Activated CD4-positive, alpha-beta T cell treated with anti-CD3 and anti-CD28 coated beads, Interleukin-2, amount 50 U/mL, for 16 hours (primary cell): ENCODE data around the gene SEBOX.
"Not testable (repeated sequence)": the region's sequence is repeated elsewhere in the genome, so short reads cannot be mapped to it uniquely, and the experiment has no call there.

Experiments used
- DNase-seq: peaks from one replicate; pipeline ENCODE4 v3.0.0-alpha.2; 2020

Gene SEBOX

DNA sequence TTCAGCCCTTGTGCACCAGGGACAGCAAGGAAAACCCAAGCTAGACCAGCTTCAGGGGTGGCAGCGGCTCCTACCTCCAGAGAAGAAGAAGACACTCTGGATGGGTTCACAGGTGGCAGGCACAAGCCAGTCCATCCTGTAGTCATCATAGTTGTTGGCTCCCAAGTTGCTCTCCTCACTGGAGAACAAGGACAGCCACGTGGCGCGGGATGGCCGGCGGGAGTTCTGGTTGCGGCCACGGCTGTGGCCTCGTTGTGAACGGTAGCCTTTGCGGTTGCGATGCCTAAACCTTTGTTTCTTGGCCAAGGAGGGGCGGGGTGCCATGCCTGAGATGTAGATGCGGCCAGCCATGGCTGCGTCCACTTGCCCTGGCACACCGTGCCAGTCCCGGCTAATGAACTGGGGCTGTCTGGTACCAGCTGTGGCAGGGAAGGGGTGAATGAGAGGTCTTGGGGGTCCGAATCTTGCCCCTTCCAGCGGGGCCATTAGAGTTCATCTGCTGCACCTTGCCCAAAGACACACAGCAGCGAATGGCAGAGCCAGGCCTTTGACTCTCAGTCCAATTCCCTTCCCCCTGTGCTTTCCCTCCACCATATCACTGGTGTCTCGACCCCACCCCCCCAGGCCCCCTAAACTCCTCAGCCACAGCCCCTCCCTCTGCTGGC, 2.8 kb upstream of the SEBOX start:
- no peak for DNase-seq

DNA sequence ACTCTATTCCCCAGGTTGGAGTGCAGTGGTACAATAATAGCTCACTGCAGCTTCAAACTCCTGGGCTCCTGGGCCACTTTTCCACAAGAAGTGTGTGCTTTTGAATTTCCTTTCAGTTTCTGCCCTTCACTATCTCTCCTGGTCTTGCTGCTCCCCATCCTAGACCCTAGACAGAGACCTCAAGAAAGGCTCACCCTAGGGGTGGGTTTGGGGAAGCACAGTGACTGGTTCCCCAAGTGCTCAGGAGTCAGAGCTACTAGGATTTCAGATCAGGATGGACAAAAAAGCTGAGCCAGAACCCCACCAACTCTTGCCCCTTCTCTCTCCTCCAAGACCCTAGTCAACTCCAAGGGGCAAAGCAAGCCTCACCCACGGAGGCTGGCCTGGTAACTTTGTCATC, 1.6 kb upstream of the SEBOX start:
- DNase-seq: no peak

DNA sequence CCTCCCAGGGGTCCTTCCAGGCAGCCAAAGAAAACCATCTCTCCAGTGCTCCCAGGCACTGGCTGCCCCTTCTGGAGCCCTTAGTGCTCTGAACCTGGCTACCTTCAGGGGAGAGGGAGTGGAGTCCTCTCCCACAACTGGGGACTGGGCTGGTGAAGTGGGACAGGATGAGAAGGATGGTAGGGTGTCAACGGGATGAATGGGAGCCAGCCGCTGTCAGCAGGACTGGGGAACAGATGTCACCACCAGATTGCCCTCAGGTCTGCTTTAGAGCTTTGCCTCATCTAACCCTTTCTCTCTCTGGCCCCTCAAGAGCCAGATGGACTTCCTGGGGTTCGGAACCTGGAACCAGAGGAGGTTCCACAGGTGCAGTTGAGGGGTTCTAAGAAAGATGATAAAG, 488 bp upstream of the SEBOX start:
- no peak for DNase-seq

DNA sequence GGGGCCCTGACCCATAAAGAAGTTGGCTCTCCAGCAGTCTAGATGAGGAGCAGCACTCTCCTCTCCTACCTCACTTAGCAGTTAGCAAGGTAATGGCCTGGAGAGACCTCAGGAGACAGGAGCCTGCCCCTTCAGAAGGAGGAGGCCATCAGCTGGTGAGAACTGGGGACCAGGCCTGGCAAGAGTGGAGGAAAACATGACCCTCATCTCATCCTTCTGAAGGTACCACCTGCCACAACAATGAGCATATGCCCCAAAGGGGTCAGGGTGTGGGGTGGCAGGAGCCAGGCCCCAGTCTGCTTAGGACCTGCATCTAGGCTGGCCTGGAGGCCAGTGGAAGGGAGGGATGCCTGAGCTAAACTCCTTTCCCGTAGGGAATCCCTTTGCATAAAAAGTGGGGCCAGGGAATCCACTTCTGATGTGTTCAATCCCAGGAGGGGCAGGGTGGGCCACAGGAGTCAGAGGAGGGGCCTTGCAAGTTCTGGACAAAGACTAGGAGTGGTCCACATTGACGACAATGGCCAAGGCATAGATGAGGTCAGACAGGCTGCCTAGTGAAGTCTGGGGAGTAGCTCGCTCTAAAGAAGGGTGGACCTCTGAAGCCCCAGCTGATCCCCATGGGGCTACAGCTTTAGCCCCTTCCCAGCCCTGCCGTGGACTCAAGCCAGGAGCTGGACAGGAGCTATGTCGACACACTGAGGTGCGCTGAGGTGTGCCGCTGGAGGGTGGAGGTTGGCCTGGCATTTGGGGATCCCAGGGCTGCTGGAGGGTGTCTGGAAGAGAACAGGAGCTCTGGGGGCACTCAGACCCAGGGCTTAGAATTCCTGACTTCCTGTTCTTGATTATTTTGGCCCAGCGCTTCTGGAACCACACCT, 986 bp downstream of the SEBOX start:
- no peak for DNase-seq

DNA sequence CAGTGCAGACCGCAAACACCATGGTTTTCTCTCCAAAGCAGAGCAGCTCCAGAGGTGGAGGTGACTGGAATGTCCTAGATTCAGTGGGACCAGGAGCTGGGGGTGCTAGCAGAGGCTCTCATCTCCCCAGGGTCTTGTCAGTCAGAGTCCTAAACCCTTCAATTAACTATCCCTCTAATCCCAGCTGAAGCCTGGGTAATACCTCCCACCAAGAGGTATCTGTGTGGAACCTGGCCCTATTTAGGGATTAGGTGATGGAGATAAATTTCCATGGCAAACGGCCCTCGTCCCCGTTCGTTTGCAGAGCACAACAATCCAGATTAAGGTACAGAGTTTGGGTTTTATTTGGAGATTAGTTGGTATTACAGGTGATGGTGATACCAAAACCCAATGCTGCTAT, 1.8 kb downstream of the SEBOX start:
- DNase-seq: no peak

DNA sequence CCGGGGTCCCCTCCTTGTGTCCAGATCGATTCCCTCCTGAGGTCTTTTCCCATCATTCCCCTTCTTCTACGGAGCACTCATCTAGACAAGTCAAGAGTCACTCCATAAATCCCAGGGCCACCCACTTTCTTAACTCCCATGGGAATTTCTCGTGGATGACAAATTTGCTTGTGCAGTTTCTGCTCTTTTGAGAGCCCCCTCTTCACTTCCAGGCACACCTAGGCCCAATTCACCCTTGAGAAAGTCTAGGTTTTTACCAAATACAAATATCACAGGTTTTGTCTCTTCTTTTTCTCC, 7.2 kb downstream of the SEBOX start:
- DNase-seq: no peak

DNA sequence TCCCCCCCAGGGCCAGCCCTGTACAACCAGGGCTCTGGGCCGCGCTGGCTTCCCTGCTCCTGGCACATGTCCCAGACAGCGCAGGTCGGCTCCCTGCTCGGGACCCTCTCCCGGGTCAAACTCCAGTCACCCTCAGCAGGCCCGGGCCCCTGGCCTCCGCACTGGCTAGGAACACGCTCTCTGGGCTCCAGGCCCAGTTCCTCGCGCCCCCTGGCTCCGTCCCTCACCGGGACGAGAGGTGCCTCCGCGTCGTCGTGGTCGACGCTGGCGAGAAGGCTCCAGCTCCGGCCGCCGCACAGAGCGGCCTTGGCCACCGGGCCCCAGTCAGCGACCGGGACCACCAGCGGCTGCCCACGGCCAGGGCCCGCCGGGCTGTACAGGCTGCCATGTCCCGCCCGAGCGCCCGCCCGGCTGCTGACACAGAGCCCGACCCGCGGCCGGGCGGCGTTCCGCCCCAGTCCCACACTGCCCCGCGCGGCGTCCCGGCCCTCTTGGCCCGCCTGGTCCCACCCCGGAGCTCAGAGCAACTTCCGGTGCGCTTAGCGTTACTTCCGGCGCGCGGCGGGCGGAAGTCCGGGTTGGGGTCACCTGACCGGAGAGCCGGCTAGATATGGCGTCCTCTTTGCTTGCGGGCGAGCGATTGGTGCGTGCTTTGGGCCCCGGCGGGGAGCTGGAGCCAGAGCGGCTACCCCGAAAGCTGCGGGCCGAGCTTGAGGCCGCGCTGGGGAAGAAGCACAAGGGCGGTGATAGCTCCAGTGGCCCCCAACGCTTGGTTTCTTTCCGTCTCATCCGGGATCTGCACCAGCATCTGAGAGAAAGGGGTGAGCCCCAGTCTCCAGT, 7.7 kb downstream of the SEBOX start, which contains the start of gene POLDIP2:
TSS of gene POLDIP2 (minus strand) at position 467 of the 840 bp plus-strand sequence. CDS start at position 388, 79 bp downstream.
- peak; percentile 98 for DNase-seq

DNA sequence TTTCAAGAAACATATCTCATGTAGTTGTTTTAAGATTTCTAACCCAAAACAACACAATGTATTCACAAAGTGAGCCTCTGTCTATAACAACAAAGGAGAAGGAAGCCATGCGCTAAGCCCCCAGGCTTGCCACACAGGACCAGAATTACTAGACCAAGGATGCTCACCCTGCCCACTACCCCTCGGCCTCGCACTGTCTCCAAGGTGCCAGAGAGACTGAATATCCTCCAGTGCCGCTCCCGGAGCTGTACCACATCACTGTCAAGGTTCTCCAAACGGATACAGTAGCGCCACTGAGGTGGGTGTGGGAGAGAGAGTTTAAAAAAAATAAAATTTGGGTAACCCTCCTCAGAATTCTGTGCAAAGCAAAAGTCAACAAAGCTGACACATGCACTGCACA, 14.7 kb downstream of the SEBOX start:
- no peak for DNase-seq

DNA sequence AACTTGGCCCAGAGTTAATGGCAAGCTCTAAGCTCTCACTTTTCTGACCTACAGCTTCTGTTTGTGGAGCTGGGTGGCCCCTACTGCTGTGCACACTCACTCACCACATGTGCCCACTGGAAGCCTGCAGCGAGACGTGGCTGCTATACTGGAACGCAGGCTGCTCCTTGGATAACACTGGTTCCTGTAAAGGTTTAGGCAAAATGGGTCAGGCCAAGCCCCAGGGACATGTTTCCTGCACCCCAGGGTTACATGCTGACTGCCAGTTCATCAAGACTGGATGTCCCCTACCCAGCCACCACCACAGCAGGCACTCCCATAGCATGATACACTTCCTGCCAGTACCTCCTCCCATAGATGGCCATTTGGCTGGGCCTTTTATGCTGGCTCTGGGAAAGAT, 16.0 kb downstream of the SEBOX start:
- no peak for DNase-seq

DNA sequence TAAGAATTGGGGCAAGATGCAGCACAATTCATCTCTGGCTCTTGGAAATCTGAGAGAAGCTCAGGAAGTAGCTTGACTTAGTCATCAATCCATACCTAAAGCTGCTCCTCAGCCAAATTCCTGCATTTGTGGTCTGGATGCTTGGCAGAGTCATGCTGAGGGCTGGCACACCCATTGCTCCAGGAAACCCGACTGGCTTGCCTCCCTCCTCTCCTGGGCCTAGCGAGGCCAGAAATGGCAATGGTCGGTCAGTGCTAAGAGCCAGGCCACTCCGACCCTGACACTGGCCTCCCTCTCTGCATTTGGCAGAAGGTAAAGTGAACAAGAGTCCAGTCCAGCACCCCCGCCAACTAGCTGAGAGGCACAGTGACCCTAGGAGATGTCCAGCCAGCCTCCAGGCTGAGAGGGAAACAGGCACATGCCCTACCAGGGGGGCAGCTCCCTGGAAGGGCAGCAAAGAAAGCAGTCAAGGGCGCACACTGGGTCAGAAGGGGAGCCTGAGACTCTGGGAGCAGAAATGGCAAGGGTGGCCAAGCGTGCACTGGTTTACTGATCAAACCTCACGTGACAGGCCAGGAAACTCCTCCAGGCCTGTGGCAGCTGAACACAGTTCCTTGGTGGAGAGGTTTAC, 17.6 kb downstream of the SEBOX start:
- no peak for DNase-seq

DNA sequence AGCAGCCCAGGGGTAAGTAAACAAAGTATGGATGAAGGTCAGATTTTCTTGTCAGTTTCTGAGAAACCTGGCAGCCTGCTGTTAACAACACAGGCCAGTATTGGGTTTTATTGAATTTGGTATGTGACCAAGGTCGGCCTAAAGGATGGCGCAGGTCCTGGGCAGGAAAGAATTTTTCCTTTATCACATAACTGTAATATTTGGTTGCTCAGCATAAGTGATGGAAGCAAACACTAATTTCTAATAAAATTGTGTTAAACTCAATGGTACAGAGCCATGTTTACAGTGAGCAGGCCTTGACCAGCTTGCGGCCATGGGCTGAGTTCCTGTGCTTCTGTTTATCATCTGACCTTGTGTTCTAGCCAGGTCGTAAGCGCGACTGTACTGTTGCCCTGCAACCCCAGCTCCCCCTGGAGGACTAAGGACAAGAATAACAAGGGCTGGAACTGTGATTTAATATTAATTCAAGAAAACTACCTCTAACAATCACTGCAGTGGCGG, 18.2 kb downstream of the SEBOX start:
- DNase-seq: no peak

DNA sequence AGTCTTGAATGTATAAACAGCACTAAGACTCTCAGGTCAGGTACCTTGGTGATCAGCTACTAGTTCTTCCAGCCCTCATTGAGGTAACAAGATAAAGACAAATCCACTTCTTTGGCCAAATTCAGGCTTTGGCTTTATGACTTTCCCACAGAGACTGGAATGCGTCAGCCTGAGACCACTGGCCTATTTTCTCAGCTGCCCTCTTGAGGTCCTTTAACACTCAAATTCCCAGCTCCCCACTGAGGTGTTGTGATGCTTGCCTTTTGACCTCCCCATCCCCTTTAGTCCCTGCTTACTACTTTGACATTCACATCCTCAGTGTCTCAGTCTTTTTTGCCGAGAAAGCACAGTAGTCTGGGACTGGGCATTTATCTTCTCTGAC, 18.8 kb downstream of the SEBOX start:
- DNase-seq: no peak

DNA sequence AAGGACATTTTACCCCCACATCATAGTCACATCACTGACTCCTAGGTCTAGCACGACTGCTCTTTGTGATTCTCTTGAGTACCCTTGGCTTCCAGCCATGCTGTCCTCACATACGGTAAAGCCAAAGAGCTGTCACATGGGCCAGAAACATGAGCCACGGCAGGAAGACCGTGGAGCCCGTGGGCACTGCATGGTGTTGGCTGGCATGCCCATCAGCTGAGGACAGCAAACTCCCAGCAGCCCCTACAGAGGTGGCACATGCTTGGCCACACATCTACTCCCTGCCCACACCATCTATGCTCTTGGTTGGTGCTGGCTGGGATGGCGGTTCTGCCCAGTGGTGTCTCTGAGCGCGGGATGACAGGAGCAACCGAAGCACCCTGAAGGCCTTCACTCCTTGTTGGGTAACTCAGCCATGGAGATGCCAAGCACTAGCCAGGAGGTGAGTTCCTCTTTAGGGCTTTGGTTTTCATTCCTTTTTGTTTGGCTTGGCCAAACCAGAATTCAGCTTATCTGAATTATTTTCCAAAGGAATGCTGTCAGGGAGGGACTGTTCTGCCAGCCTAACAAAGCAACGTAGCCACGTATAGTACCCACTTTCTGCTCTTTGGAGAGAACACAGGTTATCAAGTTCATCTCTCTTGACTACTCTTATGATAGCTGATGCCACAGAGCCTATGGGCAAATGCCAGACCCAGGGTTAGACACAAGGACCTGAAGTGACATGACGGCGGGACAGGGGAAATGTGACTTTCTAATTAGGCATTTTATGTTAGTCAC, 19.4 kb downstream of the SEBOX start:
- DNase-seq: no peak

DNA sequence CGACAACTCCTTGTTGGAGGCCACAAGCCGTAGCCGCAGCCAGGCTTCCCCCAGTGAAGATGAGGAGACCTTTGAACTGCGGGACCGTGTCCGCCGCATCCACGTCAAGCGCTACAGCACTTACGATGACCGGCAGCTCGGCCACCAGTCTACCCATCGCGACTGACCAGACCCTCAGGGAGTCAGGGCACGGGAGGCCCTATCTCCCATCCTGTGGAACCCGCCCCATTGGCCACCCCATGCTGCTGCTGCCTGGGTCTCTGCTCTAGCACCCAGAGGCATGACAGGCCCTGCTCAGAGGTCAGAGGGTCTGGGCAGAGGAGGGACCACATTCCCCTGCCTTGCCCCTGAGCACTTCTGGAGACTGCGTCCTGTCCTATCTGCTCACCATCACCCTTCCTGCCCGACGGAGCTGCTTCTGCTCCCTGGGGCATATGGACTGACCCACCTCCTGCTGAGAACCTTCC, 20.5 kb downstream of the SEBOX start:
- no peak for DNase-seq

DNA sequence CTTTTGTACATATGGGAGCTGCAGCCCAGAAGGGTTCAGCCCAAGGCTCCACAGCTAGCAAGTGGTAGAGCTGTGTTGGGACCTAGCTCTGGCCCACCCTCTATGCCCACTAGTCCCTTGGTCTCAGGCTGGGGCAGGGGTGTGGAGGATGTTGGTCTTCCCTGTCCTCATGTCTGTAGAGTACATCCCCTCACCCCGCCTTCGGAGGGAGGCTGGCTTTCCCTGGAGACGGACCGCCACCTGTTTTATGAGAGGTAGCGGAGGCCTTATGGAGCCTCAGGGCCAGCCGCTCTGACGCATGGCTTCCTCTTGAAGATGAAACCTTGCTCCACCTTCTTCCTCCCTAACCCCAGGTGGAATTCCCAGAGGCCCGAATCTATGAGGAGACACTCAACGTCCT, 21.0 kb downstream of the SEBOX start:
- DNase-seq: no peak

DNA sequence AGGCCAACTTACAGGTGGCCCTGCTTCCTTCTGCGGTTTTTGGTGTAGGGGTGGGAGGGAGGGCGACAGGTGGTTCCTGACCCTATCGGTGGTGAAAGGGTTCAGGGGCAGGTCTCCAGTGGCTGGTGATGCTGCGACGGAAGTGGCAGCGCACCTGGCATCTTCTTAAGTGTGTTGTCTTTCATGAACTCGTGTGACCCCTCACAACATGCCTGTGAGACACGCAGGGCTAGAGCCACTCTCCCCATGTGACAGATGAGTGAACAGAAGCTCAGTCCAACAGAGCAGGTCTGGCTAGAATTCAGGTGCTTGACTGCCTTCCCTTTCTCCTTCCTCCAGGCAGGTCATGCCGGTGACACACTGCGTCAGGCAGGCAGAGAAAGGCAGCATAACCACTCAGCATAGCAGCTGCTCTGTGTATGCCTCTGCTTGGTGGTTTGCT, 21.5 kb downstream of the SEBOX start:
- DNase-seq: no peak

DNA sequence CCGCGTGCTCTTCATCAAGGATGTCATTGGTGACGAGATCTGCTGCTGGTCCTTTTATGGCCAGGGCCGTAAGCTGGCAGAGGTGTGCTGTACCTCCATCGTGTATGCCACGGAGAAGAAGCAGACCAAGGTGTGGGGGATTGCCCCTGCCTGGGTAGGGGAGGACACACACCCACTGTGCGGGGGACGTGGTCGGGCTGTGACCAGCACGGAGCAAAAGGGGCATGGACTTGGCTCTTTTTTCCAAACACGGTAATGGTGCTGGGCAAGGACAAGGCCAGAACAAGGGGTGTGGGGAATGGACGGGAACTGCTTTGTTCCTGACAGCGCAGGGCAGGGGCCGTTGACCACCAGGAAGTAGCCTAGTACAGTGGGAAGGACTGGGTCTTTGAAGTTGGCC, 22.7 kb downstream of the SEBOX start:
- no peak for DNase-seq

DNA sequence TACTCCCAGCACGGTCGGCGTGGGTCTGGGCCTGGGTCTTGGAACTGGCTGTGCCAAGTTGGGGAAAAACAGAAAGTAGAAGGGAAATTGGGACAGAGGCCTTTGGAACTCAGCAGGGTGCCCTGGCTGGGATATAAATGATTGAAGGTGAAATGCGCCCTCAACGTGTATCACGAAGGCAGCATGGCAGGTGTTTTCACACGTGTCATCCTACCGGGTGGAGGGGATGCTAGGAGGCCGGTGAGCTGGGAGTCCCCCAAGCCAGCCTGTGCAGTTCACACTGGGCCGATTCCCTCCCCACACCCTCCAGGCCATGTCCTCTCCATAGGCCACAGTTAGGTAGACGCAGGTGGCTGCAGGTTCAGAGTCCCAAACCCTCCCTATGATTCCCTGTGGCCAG, 23.5 kb downstream of the SEBOX start:
- DNase-seq: no peak

DNA sequence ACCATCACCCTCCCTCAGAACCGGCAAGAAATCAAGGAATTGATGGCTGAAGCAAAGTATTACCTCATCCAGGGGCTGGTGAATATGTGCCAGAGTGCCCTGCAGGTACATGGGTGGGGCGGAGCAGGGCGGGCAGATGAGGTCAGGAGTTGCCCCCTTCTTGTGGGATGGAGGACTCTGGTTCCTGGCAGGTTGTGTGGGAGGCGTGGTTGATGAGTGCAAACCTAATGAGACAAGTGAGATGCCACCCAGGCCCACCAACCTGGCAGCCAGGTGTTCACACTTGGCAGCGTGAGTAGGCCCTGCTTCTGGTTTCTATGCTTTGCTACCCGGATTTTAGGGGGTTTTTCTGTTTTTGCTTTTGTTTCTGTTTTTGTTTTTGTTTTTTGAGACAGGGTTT, 24.6 kb downstream of the SEBOX start:
- DNase-seq: no peak

DNA sequence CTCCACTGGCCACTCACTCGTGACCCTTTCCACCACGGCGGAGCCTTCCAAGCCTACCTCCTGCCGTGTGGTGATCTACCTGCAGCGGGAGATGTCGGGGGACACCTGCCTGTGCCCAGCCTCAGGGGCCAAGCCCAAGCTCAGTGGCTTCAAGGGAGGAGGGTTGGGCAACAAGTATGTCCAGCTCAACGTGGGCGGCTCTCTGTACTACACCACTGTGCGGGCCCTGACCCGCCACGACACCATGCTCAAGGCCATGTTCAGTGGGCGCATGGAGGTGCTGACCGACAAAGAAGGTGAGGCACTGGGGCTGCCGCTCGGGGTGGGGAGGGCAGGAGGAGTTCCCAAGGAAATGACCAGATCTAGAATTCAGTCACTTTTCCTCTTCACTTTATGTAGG, 25.6 kb downstream of the SEBOX start:
- no peak for DNase-seq

DNA sequence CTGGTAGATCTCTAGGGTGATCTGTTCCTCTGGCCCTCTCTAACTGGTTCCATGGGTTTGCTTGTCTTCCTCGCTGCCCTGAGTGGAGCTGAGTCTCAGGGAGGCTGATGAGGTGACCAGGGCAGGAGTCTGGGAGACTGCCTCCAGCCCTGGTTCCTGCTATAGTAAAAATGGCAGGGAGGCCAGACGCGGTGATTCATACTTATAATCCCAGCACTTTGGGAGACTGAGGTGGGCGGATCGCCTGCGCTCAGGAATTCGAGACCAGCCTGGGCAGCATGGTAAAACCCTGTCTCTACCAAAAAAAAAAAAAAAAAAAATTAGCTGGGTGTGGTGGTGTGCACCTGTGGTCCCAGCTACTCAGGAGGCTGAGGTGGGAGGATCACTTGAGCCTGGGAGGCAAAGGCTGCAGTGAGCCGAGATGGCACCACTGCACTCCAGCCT, 26.2 kb downstream of the SEBOX start:
- not testable (repeated sequence) for DNase-seq
